Neural cell (in vitro differentiated cells): ENCODE results near the gene CDC25A.

Source experiments
- CTCF ChIP-seq: fragments of 450-650 bp; IDR thresholded peaks from 2 replicates; pipeline ENCODE4 v1.5.1; 2014; ENCODE audit warnings: antibody characterized with exemption, mild to moderate bottlenecking, moderate library complexity; ENCODE audit not compliant: poor library complexity, severe bottlenecking
- EP300 ChIP-seq: fragments of 450-650 bp; conservative IDR thresholded peaks from 2 replicates; pipeline ENCODE4 v1.6.1; 2014; ENCODE audit warnings: antibody characterized with exemption, mild to moderate bottlenecking, moderate library complexity; ENCODE audit not compliant: poor library complexity, severe bottlenecking
- POLR2AphosphoS5 ChIP-seq: IDR thresholded peaks from 2 replicates; pipeline ENCODE4 v1.6.1; 2012
- RAD21 ChIP-seq: fragments of 450-650 bp; conservative IDR thresholded peaks from 2 replicates; pipeline ENCODE4 v1.6.1; 2014; ENCODE audit warnings: antibody characterized with exemption, mild to moderate bottlenecking, moderate library complexity
- REST ChIP-seq: IDR thresholded peaks from 2 replicates; pipeline ENCODE4 v1.6.1; 2012; ENCODE audit warnings: borderline replicate concordance
- SMC3 ChIP-seq: fragments of 450-650 bp; conservative IDR thresholded peaks from 2 replicates; pipeline ENCODE4 v1.6.1; 2014; ENCODE audit warnings: antibody characterized with exemption, mild to moderate bottlenecking, moderate library complexity; ENCODE audit not compliant: poor library complexity
- TAF1 ChIP-seq: IDR thresholded peaks from 2 replicates; pipeline ENCODE4 v1.6.1; 2012; ENCODE audit warnings: low read depth

- TF ChIP-seq CTCF (no peak), POLR2AphosphoS5 (no peak), TAF1 (no peak), RAD21 (no peak), REST (no peak), SMC3 (no peak), EP300 (no peak)
These were observed 30.3 kb upstream of the CDC25A start for GRCh38 chr3:48218537-48218936.
